ENCODE measurements around the gene FGF9. TPM values are rescaled to one million over a fixed set of nuclear protein-coding genes. Genes with fewer than 3 reads are reported as not detected.

Gene FGF9
- total RNA-seq, 1 donor from 2014 or later, result 3.7 TPM

GRCh38 chr13:21734961-21735360 is 64.1 kb downstream of the FGF9 start:
- Histone ChIP-seq H3K27ac (ENCODE audit: low read depth, low read length) (no peak overlapping the region), H3K36me3 (ENCODE audit: control insufficient read depth in 3 of 3, insufficient read depth in 3 of 3, low read length in 3 of 3) (peaks cover 0 to 2% (median 0%) of the 10 kb centered on the region in 3 donors), H3K4me3 (ENCODE audit: low read length in 3 of 3) (no peak overlapping the region), H3K9me3 (ENCODE audit: control insufficient read depth in 3 of 3, low read length in 3 of 3) (peaks cover 5 to 8% (median 6%) of the 10 kb centered on the region in 3 donors), H3K9ac (ENCODE audit: low read depth in 1 of 3, low read length in 3 of 3) (no peak overlapping the region), H3K4me1 (ENCODE audit: control insufficient read depth in 3 of 3, insufficient read depth in 3 of 3, low read length in 3 of 3) (peaks cover 10 to 28% (median 25%) of the 10 kb centered on the region in 3 donors), H3K27me3 (ENCODE audit: control insufficient read depth in 3 of 3, insufficient read depth in 3 of 3, low read length in 3 of 3) (peaks cover 0 to 7% (median 0%) of the 10 kb centered on the region in 3 donors)

GRCh38 chr13:21735701-21736401 is 65.0 kb downstream of the FGF9 start:
- peak overlapping the region in 2 of 3 donors; percentile 4 to 58 for H3K4me3 ChIP-seq (ENCODE audit: low read length in 3 of 3)
- peaks cover 0 to 7% (median 0%) of the 10 kb centered on the region in 3 donors for H3K27me3 ChIP-seq (ENCODE audit: control insufficient read depth in 3 of 3, insufficient read depth in 3 of 3, low read length in 3 of 3)
- peaks cover 3 to 8% (median 6%) of the 10 kb centered on the region in 3 donors for H3K9me3 ChIP-seq (ENCODE audit: control insufficient read depth in 3 of 3, low read length in 3 of 3)
- peaks cover 0 to 2% (median 0%) of the 10 kb centered on the region in 3 donors for H3K36me3 ChIP-seq (ENCODE audit: control insufficient read depth in 3 of 3, insufficient read depth in 3 of 3, low read length in 3 of 3)
- peak overlapping the region; percentile 25 to 55 (median 54) for H3K9ac ChIP-seq (ENCODE audit: low read depth in 1 of 3, low read length in 3 of 3)
- peaks cover 10 to 28% (median 25%) of the 10 kb centered on the region in 3 donors for H3K4me1 ChIP-seq (ENCODE audit: control insufficient read depth in 3 of 3, insufficient read depth in 3 of 3, low read length in 3 of 3)
- H3K27ac ChIP-seq (ENCODE audit: low read depth, low read length), result peak overlapping the region; percentile 28

- peaks cover 10 to 28% (median 25%) of the 10 kb centered on the region in 3 donors for H3K4me1 ChIP-seq (ENCODE audit: control insufficient read depth in 3 of 3, insufficient read depth in 3 of 3, low read length in 3 of 3)
- peaks cover under 1 to 6% (median 4%) of the 10 kb centered on the region in 3 donors for H3K9me3 ChIP-seq (ENCODE audit: control insufficient read depth in 3 of 3, low read length in 3 of 3)
- no peak overlapping the region for H3K4me3 ChIP-seq (ENCODE audit: low read length in 3 of 3)
- H3K36me3 ChIP-seq (ENCODE audit: control insufficient read depth in 3 of 3, insufficient read depth in 3 of 3, low read length in 3 of 3), result no peaks in the 10 kb centered on the region
- peaks cover 0 to 7% (median 0%) of the 10 kb centered on the region in 3 donors for H3K27me3 ChIP-seq (ENCODE audit: control insufficient read depth in 3 of 3, insufficient read depth in 3 of 3, low read length in 3 of 3)
- H3K9ac ChIP-seq (ENCODE audit: low read depth in 1 of 3, low read length in 3 of 3), result no peak overlapping the region
- H3K27ac ChIP-seq (ENCODE audit: low read depth, low read length), result no peak overlapping the region
Observed at GRCh38 chr13:21736926-21737325, 66.1 kb downstream of the FGF9 start.

GRCh38 chr13:21738630-21739029 is 67.8 kb downstream of the FGF9 start:
- H3K9me3 ChIP-seq (ENCODE audit: control insufficient read depth in 3 of 3, low read length in 3 of 3), result no peaks in the 10 kb centered on the region
- H3K27ac ChIP-seq (ENCODE audit: low read depth, low read length), result no peak overlapping the region
- peaks cover 10 to 28% (median 25%) of the 10 kb centered on the region in 3 donors for H3K4me1 ChIP-seq (ENCODE audit: control insufficient read depth in 3 of 3, insufficient read depth in 3 of 3, low read length in 3 of 3)
- H3K27me3 ChIP-seq (ENCODE audit: control insufficient read depth in 3 of 3, insufficient read depth in 3 of 3, low read length in 3 of 3), result peaks cover 0 to 7% (median 0%) of the 10 kb centered on the region in 3 donors
- no peaks in the 10 kb centered on the region for H3K36me3 ChIP-seq (ENCODE audit: control insufficient read depth in 3 of 3, insufficient read depth in 3 of 3, low read length in 3 of 3)
- H3K4me3 ChIP-seq (ENCODE audit: low read length in 3 of 3), result no peak overlapping the region
- H3K9ac ChIP-seq (ENCODE audit: low read depth in 1 of 3, low read length in 3 of 3), result no peak overlapping the region

GRCh38 chr13:21739771-21740170 is 68.9 kb downstream of the FGF9 start:
- Histone ChIP-seq H3K36me3 (ENCODE audit: control insufficient read depth in 3 of 3, insufficient read depth in 3 of 3, low read length in 3 of 3) (no peaks in the 10 kb centered on the region), H3K4me3 (ENCODE audit: low read length in 3 of 3) (no peak overlapping the region), H3K9me3 (ENCODE audit: control insufficient read depth in 3 of 3, low read length in 3 of 3) (no peaks in the 10 kb centered on the region), H3K9ac (ENCODE audit: low read depth in 1 of 3, low read length in 3 of 3) (no peak overlapping the region), H3K27ac (ENCODE audit: low read depth, low read length) (no peak overlapping the region), H3K27me3 (ENCODE audit: control insufficient read depth in 3 of 3, insufficient read depth in 3 of 3, low read length in 3 of 3) (peaks cover 0 to 7% (median 0%) of the 10 kb centered on the region in 3 donors), H3K4me1 (ENCODE audit: control insufficient read depth in 3 of 3, insufficient read depth in 3 of 3, low read length in 3 of 3) (peaks cover 10 to 28% (median 25%) of the 10 kb centered on the region in 3 donors)

GRCh38 chr13:21741396-21741979 is 70.6 kb downstream of the FGF9 start:
- Histone ChIP-seq H3K9me3 (ENCODE audit: control insufficient read depth in 3 of 3, low read length in 3 of 3) (no peaks in the 10 kb centered on the region), H3K9ac (ENCODE audit: low read depth in 1 of 3, low read length in 3 of 3) (no peak overlapping the region), H3K4me1 (ENCODE audit: control insufficient read depth in 3 of 3, insufficient read depth in 3 of 3, low read length in 3 of 3) (peaks cover 10 to 21% (median 16%) of the 10 kb centered on the region in 3 donors), H3K27me3 (ENCODE audit: control insufficient read depth in 3 of 3, insufficient read depth in 3 of 3, low read length in 3 of 3) (peaks cover 0 to 7% (median 0%) of the 10 kb centered on the region in 3 donors), H3K36me3 (ENCODE audit: control insufficient read depth in 3 of 3, insufficient read depth in 3 of 3, low read length in 3 of 3) (no peaks in the 10 kb centered on the region), H3K27ac (ENCODE audit: low read depth, low read length) (no peak overlapping the region), H3K4me3 (ENCODE audit: low read length in 3 of 3) (no peak overlapping the region)

GRCh38 chr13:21742096-21742495 is 71.2 kb downstream of the FGF9 start:
- H3K9ac ChIP-seq (ENCODE audit: low read depth in 1 of 3, low read length in 3 of 3), result no peak overlapping the region
- H3K9me3 ChIP-seq (ENCODE audit: control insufficient read depth in 3 of 3, low read length in 3 of 3), result no peaks in the 10 kb centered on the region
- no peak overlapping the region for H3K4me3 ChIP-seq (ENCODE audit: low read length in 3 of 3)
- H3K27ac ChIP-seq (ENCODE audit: low read depth, low read length), result no peak overlapping the region
- peaks cover 0 to 7% (median 0%) of the 10 kb centered on the region in 3 donors for H3K27me3 ChIP-seq (ENCODE audit: control insufficient read depth in 3 of 3, insufficient read depth in 3 of 3, low read length in 3 of 3)
- H3K4me1 ChIP-seq (ENCODE audit: control insufficient read depth in 3 of 3, insufficient read depth in 3 of 3, low read length in 3 of 3), result peaks cover 10 to 15% (median 11%) of the 10 kb centered on the region in 3 donors
- H3K36me3 ChIP-seq (ENCODE audit: control insufficient read depth in 3 of 3, insufficient read depth in 3 of 3, low read length in 3 of 3), result no peaks in the 10 kb centered on the region

GRCh38 chr13:21744149-21744548 is 73.3 kb downstream of the FGF9 start:
- no peak overlapping the region for H3K9ac ChIP-seq (ENCODE audit: low read depth in 1 of 3, low read length in 3 of 3)
- no peaks in the 10 kb centered on the region for H3K36me3 ChIP-seq (ENCODE audit: control insufficient read depth in 3 of 3, insufficient read depth in 3 of 3, low read length in 3 of 3)
- no peaks in the 10 kb centered on the region for H3K4me1 ChIP-seq (ENCODE audit: control insufficient read depth in 3 of 3, insufficient read depth in 3 of 3, low read length in 3 of 3)
- no peak overlapping the region for H3K4me3 ChIP-seq (ENCODE audit: low read length in 3 of 3)
- H3K9me3 ChIP-seq (ENCODE audit: control insufficient read depth in 3 of 3, low read length in 3 of 3), result no peaks in the 10 kb centered on the region
- no peak overlapping the region for H3K27ac ChIP-seq (ENCODE audit: low read depth, low read length)
- H3K27me3 ChIP-seq (ENCODE audit: control insufficient read depth in 3 of 3, insufficient read depth in 3 of 3, low read length in 3 of 3), result no peaks in the 10 kb centered on the region

- Histone ChIP-seq H3K9me3 (ENCODE audit: control insufficient read depth in 3 of 3, low read length in 3 of 3) (no peaks in the 10 kb centered on the region), H3K36me3 (ENCODE audit: control insufficient read depth in 3 of 3, insufficient read depth in 3 of 3, low read length in 3 of 3) (no peaks in the 10 kb centered on the region), H3K27me3 (ENCODE audit: control insufficient read depth in 3 of 3, insufficient read depth in 3 of 3, low read length in 3 of 3) (no peaks in the 10 kb centered on the region), H3K9ac (ENCODE audit: low read depth in 1 of 3, low read length in 3 of 3) (no peak overlapping the region), H3K27ac (ENCODE audit: low read depth, low read length) (no peak overlapping the region), H3K4me1 (ENCODE audit: control insufficient read depth in 3 of 3, insufficient read depth in 3 of 3, low read length in 3 of 3) (no peaks in the 10 kb centered on the region), H3K4me3 (ENCODE audit: low read length in 3 of 3) (no peak overlapping the region)
Observed at GRCh38 chr13:21745307-21745706, 74.4 kb downstream of the FGF9 start.

- Histone ChIP-seq H3K36me3 (ENCODE audit: control insufficient read depth in 3 of 3, insufficient read depth in 3 of 3, low read length in 3 of 3) (no peaks in the 10 kb centered on the region), H3K4me3 (ENCODE audit: low read length in 3 of 3) (no peak overlapping the region), H3K27ac (ENCODE audit: low read depth, low read length) (no peak overlapping the region), H3K9ac (ENCODE audit: low read depth in 1 of 3, low read length in 3 of 3) (no peak overlapping the region), H3K27me3 (ENCODE audit: control insufficient read depth in 3 of 3, insufficient read depth in 3 of 3, low read length in 3 of 3) (no peaks in the 10 kb centered on the region), H3K9me3 (ENCODE audit: control insufficient read depth in 3 of 3, low read length in 3 of 3) (no peaks in the 10 kb centered on the region), H3K4me1 (ENCODE audit: control insufficient read depth in 3 of 3, insufficient read depth in 3 of 3, low read length in 3 of 3) (no peaks in the 10 kb centered on the region)
Observed at GRCh38 chr13:21747456-21747855, 76.6 kb downstream of the FGF9 start.

All from skeletal muscle tissue (tissue), 4 donors.